HL-60/S4 (cell line): ENCODE results near the gene RASSF7.

Experiments used
- in situ Hi-C: fragments of 300-500 bp; cut with MboI; formaldehyde crosslinking; loops from 2 replicates; pipeline ENCODE4 v1.14.3; 2022; ENCODE audit warnings: low sequenced_read_pairs

RASSF7 gene

GRCh38 chr11:576811-577610 is 16.2 kb downstream of the RASSF7 start:
- in situ Hi-C loops = no loop called here

GRCh38 chr11:577611-577894 is 16.8 kb downstream of the RASSF7 start:
- in situ Hi-C loops = no loop called here

- in situ Hi-C loops = no loop called here
Measured at GRCh38 chr11:578276-579035, 17.7 kb downstream of the RASSF7 start.

GRCh38 chr11:579830-580601 is 19.2 kb downstream of the RASSF7 start:
- in situ Hi-C loops = no loop called here

GRCh38 chr11:581342-581741 is 20.6 kb downstream of the RASSF7 start:
- in situ Hi-C loops = no loop called here

GRCh38 chr11:581752-582151 is 21.0 kb downstream of the RASSF7 start:
- in situ Hi-C loops = no loop called here

GRCh38 chr11:584287-584686 is 23.5 kb downstream of the RASSF7 start:
- in situ Hi-C loops = no loop called here

- in situ Hi-C loops = no loop called here
Measured at GRCh38 chr11:586376-587316, 25.9 kb downstream of the RASSF7 start.

GRCh38 chr11:587546-587945 is 26.8 kb downstream of the RASSF7 start:
- in situ Hi-C loops = no loop called here

GRCh38 chr11:587978-588380 is 27.2 kb downstream of the RASSF7 start:
- in situ Hi-C loops = no loop called here

- in situ Hi-C loops = no loop called here
Measured at GRCh38 chr11:589798-590197, 29.0 kb downstream of the RASSF7 start.

GRCh38 chr11:590997-591396 is 30.2 kb downstream of the RASSF7 start:
- in situ Hi-C loops = no loop called here

GRCh38 chr11:592501-592900 is 31.7 kb downstream of the RASSF7 start:
- in situ Hi-C loops = no loop called here

- in situ Hi-C loops = no loop called here
Measured at GRCh38 chr11:592918-593317, 32.1 kb downstream of the RASSF7 start.

GRCh38 chr11:593347-593746 is 32.6 kb downstream of the RASSF7 start:
- in situ Hi-C loops = no loop called here

GRCh38 chr11:595400-595799 is 34.6 kb downstream of the RASSF7 start:
- in situ Hi-C loops = no loop called here

GRCh38 chr11:596374-596773 is 35.6 kb downstream of the RASSF7 start:
- in situ Hi-C loops = no loop called here

- in situ Hi-C loops = no loop called here
Measured at GRCh38 chr11:597166-597725, 36.5 kb downstream of the RASSF7 start.

- in situ Hi-C loops = no loop called here
Measured at GRCh38 chr11:598005-598680, 37.4 kb downstream of the RASSF7 start.
